SH-SY5Y (cell line): Measurements from ENCODE around the gene FNDC5.

Source experiments
- GATA2 ChIP-seq: IDR thresholded peaks from 2 replicates; pipeline ENCODE4 v1.6.1; 2011; ENCODE audit warnings: mild to moderate bottlenecking, low read depth, low read length
- GATA3 ChIP-seq: IDR thresholded peaks from 2 replicates; pipeline ENCODE4 v1.6.1; 2011; ENCODE audit warnings: low read depth, mild to moderate bottlenecking, low read length, moderate library complexity

- no peak for TF ChIP-seq GATA3
- TF ChIP-seq GATA2: no peak
These were observed 34.1 kb upstream of the FNDC5 start for GRCh38 chr1:32904797-32905196.
